PC-9 (cell line): ENCODE results near the gene DOK3. TPM values are rescaled to one million over a fixed set of nuclear protein-coding genes. Genes with fewer than 3 reads are reported as not detected.

Source experiments
- BruUV-seq: library from RNA; stranded (reverse); fragments of 400-500 nt; replicated peaks from 2 replicates; lab custom pipeline; 2021; lab: Mats Ljungman, UMichigan
- CTCF ChIA-PET: fragments of 300-600 bp; sonication (Branson Sonifier 250); formaldehyde crosslinking; loops from one replicate; lab custom pipeline; 2022; ENCODE audit warnings: antibody characterized with exemption; lab: Charles Lee
- POLR2A ChIA-PET: fragments of 300-600 bp; sonication (Branson Sonifier 250); formaldehyde crosslinking; loops from one replicate; lab custom pipeline; 2022; ENCODE audit warnings: antibody characterized with exemption; ENCODE audit not compliant: unreplicated experiment; lab: Charles Lee
- DNase-seq, 2 experiments: peaks; one replicate each; pipeline versions ENCODE4 v3.0.0 to v3.0.0-alpha.2; 2015 to 2022; ENCODE audit warnings: mixed read lengths in 1 of 2
- H2AFZ ChIP-seq: fragments of 200-600 bp; sonication (generic); 2 replicates; pipeline ENCODE4 v1.8.1; 2017; ENCODE audit warnings: antibody characterized with exemption
- H3F3A ChIP-seq: fragments of 200-600 bp; sonication (generic); 2 replicates; pipeline ENCODE4 v1.8.1; 2017; ENCODE audit warnings: antibody characterized with exemption, mild to moderate bottlenecking, low read depth; ENCODE audit not compliant: insufficient read depth
- H3K27ac ChIP-seq: fragments of 200-600 bp; sonication (generic); 2 replicates; pipeline ENCODE4 v1.6.1; 2016; ENCODE audit warnings: mixed run types
- H3K27me3 ChIP-seq: fragments of 200-600 bp; sonication (generic); 2 replicates; pipeline ENCODE4 v1.6.1; 2016; ENCODE audit warnings: low read depth, mixed run types; ENCODE audit not compliant: insufficient read depth
- H3K36me3 ChIP-seq: fragments of 200-600 bp; sonication (generic); 2 replicates; pipeline ENCODE4 v1.6.1; 2016; ENCODE audit warnings: low read depth, mixed run types
- H3K4me1 ChIP-seq: fragments of 200-600 bp; sonication (generic); replicated peaks from 2 replicates; pipeline ENCODE4 v1.6.1; 2016; ENCODE audit warnings: mixed run types; ENCODE audit not compliant: insufficient read depth
- H3K4me2 ChIP-seq: fragments of 200-600 bp; sonication (generic); 2 replicates; pipeline ENCODE4 v1.6.1; 2017; ENCODE audit warnings: mixed run types
- H3K4me3 ChIP-seq: fragments of 200-600 bp; sonication (generic); 2 replicates; pipeline ENCODE4 v1.6.1; 2016; ENCODE audit warnings: mixed run types
- H3K79me2 ChIP-seq: fragments of 200-600 bp; sonication (generic); 2 replicates; pipeline ENCODE4 v1.6.1; 2017; ENCODE audit warnings: low read depth, mixed run types
- H3K9me2 ChIP-seq: fragments of 200-600 bp; sonication (generic); 2 replicates; pipeline ENCODE4 v1.8.1; 2017; ENCODE audit warnings: mild to moderate bottlenecking; ENCODE audit not compliant: insufficient read depth
- H3K9me3 ChIP-seq: fragments of 200-600 bp; sonication (generic); 2 replicates; pipeline ENCODE4 v1.8.1; 2016; ENCODE audit warnings: low read depth; ENCODE audit not compliant: insufficient read depth
- H4K20me1 ChIP-seq: fragments of 200-600 bp; sonication (generic); 2 replicates; pipeline ENCODE4 v1.8.1; 2017; ENCODE audit not compliant: insufficient read depth
- EZH2 ChIP-seq: fragments of 200-600 bp; sonication (generic); IDR thresholded peaks from 2 replicates; pipeline ENCODE4 v1.8.0; 2017; ENCODE audit warnings: antibody characterized with exemption, low read depth
- intact Hi-C: fragments of 100-400 bp; cut with micrococcal nuclease; formaldehyde crosslinking; loops from one replicate; pipeline ENCODE4 v1.10.0; 2022; ENCODE audit not compliant: unreplicated experiment
- total RNA-seq: library from RNA; stranded (reverse); gene quantifications from 2 replicates; pipeline ENCODE4 v1.2.3, GENCODE V29; 2021
- TF ChIP-seq, protein P1 (sequence below): fragments of 200-600 bp; sonication (generic); conservative IDR thresholded peaks from 2 replicates; pipeline ENCODE4 v1.6.1; 2017; ENCODE audit warnings: mixed run types, antibody characterized with exemption, mild to moderate bottlenecking, moderate library complexity

DOK3 gene
- total RNA-seq, 1 experiment from 2014 or later: 12.2 TPM

- no peak overlapping the region for H2AFZ ChIP-seq
- H4K20me1 ChIP-seq: no peaks in the 10 kb centered on the region
- peaks cover 41% of the 10 kb centered on the region for H3K4me1 ChIP-seq
Measured at GRCh38 chr5:177496070-177496726, 13.4 kb downstream of the DOK3 start.

DNA sequence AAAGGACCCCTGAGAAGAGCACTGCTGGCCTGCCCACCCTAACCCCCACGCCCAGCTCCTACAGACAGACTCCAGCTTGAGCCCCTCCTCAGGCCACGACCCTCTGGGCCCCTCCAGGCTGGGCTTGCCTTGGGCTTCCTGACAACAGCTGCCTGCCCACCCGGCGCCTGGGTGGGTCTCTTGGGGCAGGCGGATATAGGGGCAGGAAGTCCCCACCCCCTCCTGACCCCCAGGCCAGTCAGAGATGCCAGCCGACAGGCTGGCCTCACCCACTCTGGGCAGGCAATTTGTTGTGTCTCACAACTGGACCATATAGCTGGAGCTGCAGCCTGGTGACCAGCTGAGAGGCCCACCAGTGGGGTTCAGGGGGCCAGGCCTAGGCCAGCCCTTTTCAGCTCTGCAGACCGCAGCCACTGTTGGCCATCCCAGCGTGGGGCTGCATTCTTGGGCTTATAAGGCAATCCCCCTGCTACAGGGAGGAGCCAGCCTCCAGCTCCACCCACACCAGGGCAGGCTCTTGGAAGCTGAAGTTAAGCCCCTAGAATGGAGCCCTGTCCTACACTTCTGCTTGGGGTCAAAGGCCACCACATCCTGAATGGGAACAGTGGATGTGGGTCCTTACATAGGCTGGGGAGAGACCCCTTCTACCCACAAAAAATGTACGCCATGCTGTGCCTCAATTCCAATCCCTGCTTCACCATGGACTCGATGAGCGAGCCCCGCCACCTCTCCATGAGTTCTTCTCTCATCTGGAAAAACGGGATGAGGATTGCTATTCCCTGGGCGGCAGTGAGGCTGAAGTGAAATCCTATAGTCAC is 14.2 kb downstream of the DOK3 start:
- Histone ChIP-seq H3K79me2 (peaks cover 36% of the 10 kb centered on the region), H2AFZ (no peak overlapping the region), H3K9me3 (no peaks in the 10 kb centered on the region), H3F3A (peaks cover 34% of the 10 kb centered on the region; the same call in 1 of the 2 replicates), H3K4me1 (peaks cover 41% of the 10 kb centered on the region), H3K4me3 (peak overlapping the region; percentile 55; the same call in 1 of the 2 replicates), H3K27ac (peak overlapping the region; percentile 65), H3K4me2 (peak overlapping the region; percentile 82), H3K9me2 (no peaks in the 10 kb centered on the region), H3K27me3 (no peaks in the 10 kb centered on the region), H3K36me3 (no peaks in the 10 kb centered on the region; the same call in 1 of the 2 replicates), H4K20me1 (no peaks in the 10 kb centered on the region)
- intact Hi-C loops: loop anchor here (2.0 to 5.0 kb wide), 3 partner anchors 21 to 363 kb away; partner anchors contain the start of gene NSD1
- TF ChIP-seq, protein P1, sequence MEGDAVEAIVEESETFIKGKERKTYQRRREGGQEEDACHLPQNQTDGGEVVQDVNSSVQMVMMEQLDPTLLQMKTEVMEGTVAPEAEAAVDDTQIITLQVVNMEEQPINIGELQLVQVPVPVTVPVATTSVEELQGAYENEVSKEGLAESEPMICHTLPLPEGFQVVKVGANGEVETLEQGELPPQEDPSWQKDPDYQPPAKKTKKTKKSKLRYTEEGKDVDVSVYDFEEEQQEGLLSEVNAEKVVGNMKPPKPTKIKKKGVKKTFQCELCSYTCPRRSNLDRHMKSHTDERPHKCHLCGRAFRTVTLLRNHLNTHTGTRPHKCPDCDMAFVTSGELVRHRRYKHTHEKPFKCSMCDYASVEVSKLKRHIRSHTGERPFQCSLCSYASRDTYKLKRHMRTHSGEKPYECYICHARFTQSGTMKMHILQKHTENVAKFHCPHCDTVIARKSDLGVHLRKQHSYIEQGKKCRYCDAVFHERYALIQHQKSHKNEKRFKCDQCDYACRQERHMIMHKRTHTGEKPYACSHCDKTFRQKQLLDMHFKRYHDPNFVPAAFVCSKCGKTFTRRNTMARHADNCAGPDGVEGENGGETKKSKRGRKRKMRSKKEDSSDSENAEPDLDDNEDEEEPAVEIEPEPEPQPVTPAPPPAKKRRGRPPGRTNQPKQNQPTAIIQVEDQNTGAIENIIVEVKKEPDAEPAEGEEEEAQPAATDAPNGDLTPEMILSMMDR: no peak; the same call in 1 of the 2 replicates
- no peak for TF ChIP-seq EZH2
- DNase-seq: peak; percentile 55 to 81
- ChIA-PET POLR2A (interaction anchor here (0.5 to 1.1 kb wide), 4 partner anchors 9 to 125 kb away, joined by 3 to 7 read pairs (median 5); no protein-coding TSS in a partner anchor), CTCF (interaction anchor here (0.5 to 1.7 kb wide), 6 partner anchors 11 to 735 kb away, joined by 3 to 6 read pairs (median 3); no protein-coding TSS in a partner anchor)
- no TSS peak for BruUV-seq

More at GRCh38 chr5:177496070-177496726, 13.4 kb downstream of the DOK3 start:
- Histone ChIP-seq H3K27me3 (no peaks in the 10 kb centered on the region), H3K4me2 (peak overlapping the region; percentile 82), H3F3A (peaks cover 36% of the 10 kb centered on the region; the same call in 1 of the 2 replicates), H3K27ac (peak overlapping the region; percentile 65), H3K79me2 (peaks cover 36% of the 10 kb centered on the region), H3K4me3 (peak overlapping the region; percentile 55), H3K9me3 (no peaks in the 10 kb centered on the region), H3K9me2 (no peaks in the 10 kb centered on the region), H3K36me3 (no peaks in the 10 kb centered on the region; the same call in 1 of the 2 replicates)
- intact Hi-C loops: loop anchor here (2.0 to 5.0 kb wide), 2 partner anchors 27 to 364 kb away; partner anchors contain the start of gene NSD1
- TF ChIP-seq, protein P1: peak; percentile 64
- TF ChIP-seq EZH2: no peak
- CTCF ChIA-PET: interaction anchor here (0.5 to 1.7 kb wide), 7 partner anchors 11 to 734 kb away, joined by 3 to 5 read pairs (median 3); no protein-coding TSS in a partner anchor
- POLR2A ChIA-PET: interaction anchor here (0.5 to 1.1 kb wide), 6 partner anchors 9 to 192 kb away, joined by 3 to 13 read pairs (median 5); no protein-coding TSS in a partner anchor
- TSS peak; percentile 50 for BruUV-seq
- peak; percentile 59 to 67 for DNase-seq
